ENCODE data around the gene BEND3.

GRCh38 chr6:107144666-107145065, 29.4 kb upstream of the BEND3 start:
- TF ChIP-seq EP300 (IDR thresholded peaks at IDR 0.05) (no peak), CTCF (IDR thresholded peaks at IDR 0.05) (no peak), POLR2A (IDR thresholded peaks at IDR 0.05) (no peak)

All from sigmoid colon (tissue), 4 donors.